Transverse colon (tissue), 4 donors: ENCODE measurements around the gene ZNF740.
A peak's percentile ranks its signal among the peaks of the same experiment; 100 is the strongest.

Experiments used
- POLR2A ChIP-seq: fragments of 450-650 bp; IDR thresholded peaks from one replicate; pipeline ENCODE4 v1.6.1; 2016; ENCODE audit warnings: antibody characterized with exemption, mild to moderate bottlenecking, moderate library complexity
- POLR2AphosphoS5 ChIP-seq, 3 donors: sonication (generic); formaldehyde crosslinking; IDR thresholded peaks; one replicate each; pipeline ENCODE4 v1.6.1; 2016; ENCODE audit warnings: antibody characterized with exemption in 3 of 3
- TF ChIP-seq, protein P1 (sequence below), 5 experiments: fragments of 200-600 bp in 3 of 5; fragments of 450-650 bp in 2 of 5; sonication (generic) in 3 of 5; IDR thresholded peaks; 1 replicate in 2 of 5; 2 replicates in 3 of 5; pipeline ENCODE4 v1.5.1; 2016 to 2017; ENCODE audit warnings: antibody characterized with exemption in 5 of 5, inconsistent platforms in 3 of 5, mild to moderate bottlenecking in 2 of 5, moderate library complexity in 1 of 5

GRCh38 chr12:53220694-53221202, 40.2 kb downstream of the ZNF740 start:
- no peak for TF ChIP-seq POLR2A
- TF ChIP-seq, protein P1, sequence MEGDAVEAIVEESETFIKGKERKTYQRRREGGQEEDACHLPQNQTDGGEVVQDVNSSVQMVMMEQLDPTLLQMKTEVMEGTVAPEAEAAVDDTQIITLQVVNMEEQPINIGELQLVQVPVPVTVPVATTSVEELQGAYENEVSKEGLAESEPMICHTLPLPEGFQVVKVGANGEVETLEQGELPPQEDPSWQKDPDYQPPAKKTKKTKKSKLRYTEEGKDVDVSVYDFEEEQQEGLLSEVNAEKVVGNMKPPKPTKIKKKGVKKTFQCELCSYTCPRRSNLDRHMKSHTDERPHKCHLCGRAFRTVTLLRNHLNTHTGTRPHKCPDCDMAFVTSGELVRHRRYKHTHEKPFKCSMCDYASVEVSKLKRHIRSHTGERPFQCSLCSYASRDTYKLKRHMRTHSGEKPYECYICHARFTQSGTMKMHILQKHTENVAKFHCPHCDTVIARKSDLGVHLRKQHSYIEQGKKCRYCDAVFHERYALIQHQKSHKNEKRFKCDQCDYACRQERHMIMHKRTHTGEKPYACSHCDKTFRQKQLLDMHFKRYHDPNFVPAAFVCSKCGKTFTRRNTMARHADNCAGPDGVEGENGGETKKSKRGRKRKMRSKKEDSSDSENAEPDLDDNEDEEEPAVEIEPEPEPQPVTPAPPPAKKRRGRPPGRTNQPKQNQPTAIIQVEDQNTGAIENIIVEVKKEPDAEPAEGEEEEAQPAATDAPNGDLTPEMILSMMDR (IDR thresholded peaks at IDR 0.05): no peak
- TF ChIP-seq POLR2AphosphoS5 (IDR thresholded peaks at IDR 0.05): peak; percentile 43 to 68 (median 56)
